IMR-90 (cell line): ENCODE data around the gene CLCNKA. TPM values are rescaled to one million over a fixed set of nuclear protein-coding genes. Genes with fewer than 3 reads are reported as not detected.
"Not testable (repeated sequence)": the region's sequence is repeated elsewhere in the genome, so short reads cannot be mapped to it uniquely, and the experiment has no call there.

Experiments used
- ATAC-seq: fragments of 200-7000 bp; cut with Tn5 transposase; 2 replicates; pipeline ENCODE4 v1.9.1; 2020; ENCODE audit warnings: low read depth, mild to moderate bottlenecking, moderate library complexity
- BruUV-seq: library from RNA; stranded (reverse); fragments of 400-500 nt; replicated peaks from 2 replicates; lab custom pipeline; 2021; lab: Mats Ljungman, UMichigan
- CTCF ChIA-PET: fragments of 300-600 bp; formaldehyde crosslinking; extraction: SDS; loops from one replicate; lab custom pipeline; 2021; ENCODE audit warnings: antibody characterized with exemption; lab: Yijun Ruan, JAX
- POLR2A ChIA-PET: fragments of 300-600 bp; sonication (Branson Sonifier 250); formaldehyde crosslinking; loops from one replicate; lab custom pipeline; 2022; ENCODE audit warnings: antibody characterized with exemption; ENCODE audit not compliant: unreplicated experiment; lab: Charles Lee
- DNase-seq: peaks from one replicate; pipeline ENCODE4 v3.0.0; 2013
- H2AFZ ChIP-seq: replicated peaks from 2 replicates; pipeline ENCODE3; 2013; ENCODE audit warnings: low read length, mild to moderate bottlenecking; ENCODE audit not compliant: poor library complexity
- H2AK5ac ChIP-seq: 2 replicates; pipeline ENCODE4 v1.6.1; 2013; ENCODE audit warnings: low read depth, low read length, inconsistent platforms
- H2AK9ac ChIP-seq: replicated peaks from 2 replicates; pipeline ENCODE3; 2013; ENCODE audit warnings: mild to moderate bottlenecking, low read depth, low read length, moderate library complexity; ENCODE audit not compliant: poor library complexity
- H2BK120ac ChIP-seq: 2 replicates; pipeline ENCODE4 v1.6.1; 2013; ENCODE audit warnings: low read depth, low read length, inconsistent platforms
- H2BK15ac ChIP-seq: 3 replicates; pipeline ENCODE4 v1.6.1; 2013; ENCODE audit warnings: low read depth, low read length, inconsistent platforms
- H2BK20ac ChIP-seq: 2 replicates; pipeline ENCODE4 v1.6.1; 2013; ENCODE audit warnings: low read depth, mild to moderate bottlenecking, inconsistent platforms, low read length, moderate library complexity
- H2BK5ac ChIP-seq: 2 replicates; pipeline ENCODE4 v1.6.1; 2013; ENCODE audit warnings: mild to moderate bottlenecking, low read depth, low read length, inconsistent platforms; ENCODE audit not compliant: poor library complexity, severe bottlenecking
- H3K14ac ChIP-seq: replicated peaks from 2 replicates; pipeline ENCODE4 v1.6.1; 2013; ENCODE audit warnings: low read depth, low read length, inconsistent platforms
- H3K18ac ChIP-seq: 2 replicates; pipeline ENCODE4 v1.6.1; 2013; ENCODE audit warnings: low read depth, low read length, control low read depth
- H3K23ac ChIP-seq: 2 replicates; pipeline ENCODE4 v1.6.1; 2013; ENCODE audit warnings: low read depth, low read length, inconsistent platforms
- H3K27ac ChIP-seq: 2 replicates; pipeline ENCODE4 v1.5.1; 2013; ENCODE audit warnings: mild to moderate bottlenecking, control low read depth, low read length; ENCODE audit not compliant: insufficient read depth
- H3K27me3 ChIP-seq: 2 replicates; pipeline ENCODE4 v1.6.1; 2013; ENCODE audit warnings: low read length; ENCODE audit not compliant: control insufficient read depth, insufficient read depth
- H3K36me3 ChIP-seq: 2 replicates; pipeline ENCODE4 v1.6.1; 2013; ENCODE audit warnings: low read length, mixed read lengths; ENCODE audit not compliant: control insufficient read depth, insufficient read depth
- H3K4ac ChIP-seq: 2 replicates; pipeline ENCODE4 v1.6.1; 2013; ENCODE audit warnings: low read depth, low read length, inconsistent platforms
- H3K4me1 ChIP-seq: 2 replicates; pipeline ENCODE4 v1.6.1; 2013; ENCODE audit warnings: low read length, mixed read lengths; ENCODE audit not compliant: control insufficient read depth, insufficient read depth
- H3K4me2 ChIP-seq: 2 replicates; pipeline ENCODE4 v1.6.1; 2013; ENCODE audit warnings: low read depth, mild to moderate bottlenecking, control low read depth, low read length, moderate library complexity
- H3K4me3 ChIP-seq: 2 replicates; pipeline ENCODE4 v1.5.1; 2013; ENCODE audit warnings: low read depth, mild to moderate bottlenecking, control low read depth, low read length, moderate library complexity; ENCODE audit not compliant: insufficient read depth
- H3K56ac ChIP-seq: 2 replicates; pipeline ENCODE4 v1.6.1; 2013; ENCODE audit warnings: low read length, inconsistent platforms; ENCODE audit not compliant: insufficient read depth; ENCODE audit errors: extremely low read depth
- H3K79me1 ChIP-seq, 2 experiments: 2 replicates each; pipeline ENCODE4 v1.6.1; 2013; ENCODE audit warnings: low read length in 2 of 2, inconsistent platforms in 1 of 2, low read depth in 1 of 2
- H3K9ac ChIP-seq: 2 replicates; pipeline ENCODE4 v1.6.1; 2013; ENCODE audit warnings: low read depth, low read length, control low read depth
- H3K9me1 ChIP-seq: 2 replicates; pipeline ENCODE4 v1.6.1; 2013; ENCODE audit warnings: low read length, inconsistent platforms; ENCODE audit not compliant: insufficient read depth
- H3K9me3 ChIP-seq: 2 replicates; pipeline ENCODE4 v1.6.1; 2013; ENCODE audit warnings: low read length; ENCODE audit not compliant: control insufficient read depth, insufficient read depth
- H4K20me1 ChIP-seq: 2 replicates; pipeline ENCODE4 v1.6.1; 2013; ENCODE audit warnings: low read length, inconsistent platforms; ENCODE audit not compliant: insufficient read depth
- H4K5ac ChIP-seq: 2 replicates; pipeline ENCODE4 v1.6.1; 2013; ENCODE audit warnings: mild to moderate bottlenecking, low read depth, low read length, control low read depth
- H4K8ac ChIP-seq, 2 experiments: 2 replicates each; pipeline ENCODE4 v1.6.1; 2013; ENCODE audit warnings: low read depth in 2 of 2, low read length in 2 of 2, control low read depth in 1 of 2, inconsistent platforms in 1 of 2
- H4K91ac ChIP-seq: 2 replicates; pipeline ENCODE4 v1.6.1; 2013; ENCODE audit warnings: low read depth, low read length, inconsistent platforms; ENCODE audit not compliant: insufficient read depth
- WGBS, 2 experiments: methylation state at CpG; one replicate each; pipeline versions ENCODE4 v1.1.5 to v1.1.7; 2013; ENCODE audit warnings: missing lambda C conversion rate in 2 of 2; ENCODE audit not compliant: insufficient read length in 1 of 2; ENCODE audit errors: extremely low coverage in 2 of 2; 5-methylcytosine and 5-hydroxymethylcytosine counted together
- dilution Hi-C: fragments of 300-500 bp; cut with HindIII; formaldehyde crosslinking; loops from one replicate; pipeline ENCODE4 v1.14.3; 2018; ENCODE audit warnings: low sequenced_read_pairs; ENCODE audit not compliant: unreplicated experiment
- in situ Hi-C: fragments of 300-500 bp; cut with MboI; formaldehyde crosslinking; loops from 3 replicates; pipeline ENCODE4 v1.14.3; 2019; ENCODE audit warnings: low sequenced_read_pairs, inconsistent platforms, mixed read lengths
- intact Hi-C: fragments of 100-400 bp; cut with micrococcal nuclease; formaldehyde crosslinking; loops from 2 replicates; pipeline ENCODE4 v1.10.0; 2022
- polyA plus RNA-seq, 3 experiments: library from polyadenylated mRNA; depleted of rRNA; stranded (reverse); fragments of >200 nt; gene quantifications; 2 replicates each; pipeline ENCODE4 v1.2.3, GENCODE V29; 2012; ENCODE audit warnings: low replicate concordance in 1 of 3
- total RNA-seq: library from RNA; depleted of rRNA; stranded (reverse); fragments of >200 nt; gene quantifications from 2 replicates; pipeline ENCODE4 v1.2.3, GENCODE V29; 2012

The CLCNKA gene
- total and polyA plus RNA-seq, 2 of the 4 experiments (the other 2 are of a cell fraction): 0.05 TPM; not detected in 1

GRCh38 chr1:16029003-16029268 is 7.1 kb downstream of the CLCNKA start:
- dilution Hi-C loops, H3K56ac ChIP-seq, H3K27ac ChIP-seq, H4K5ac ChIP-seq, in situ Hi-C loops, H3K4me2 ChIP-seq, H2AK9ac ChIP-seq, H4K20me1 ChIP-seq, H2BK5ac ChIP-seq, BruUV-seq, POLR2A ChIA-PET, H3K23ac ChIP-seq, CTCF ChIA-PET, H3K4ac ChIP-seq, H2AK5ac ChIP-seq, H3K9ac ChIP-seq, H2BK120ac ChIP-seq, H3K4me3 ChIP-seq, H4K91ac ChIP-seq, H3K9me3 ChIP-seq, intact Hi-C loops, H3K14ac ChIP-seq, H3K36me3 ChIP-seq, H3K9me1 ChIP-seq, H2BK20ac ChIP-seq, H2BK15ac ChIP-seq, H3K79me1 ChIP-seq, H3K4me1 ChIP-seq, H3K18ac ChIP-seq, H4K8ac ChIP-seq, ATAC-seq, H2AFZ ChIP-seq, DNase-seq: not testable (repeated sequence)
- peaks cover 14% of the 10 kb centered on the region for H3K27me3 ChIP-seq
- no CpG with 5 or more reads among the region's 13 CpGs for WGBS, 2 experiments
